Trophoblast cell (in vitro differentiated cells and primary cell): ENCODE measurements around the gene USP11.
"Not testable (repeated sequence)": the region's sequence is repeated elsewhere in the genome, so short reads cannot be mapped to it uniquely, and the experiment has no call there.

Experiments used
- DNase-seq, 2 donors: peaks; one replicate each; pipeline ENCODE4 v3.0.0-alpha.2; 2016
- H2AFZ ChIP-seq: 2 replicates; pipeline ENCODE4 v1.6.1; 2013; ENCODE audit warnings: low read length, moderate library complexity, mild to moderate bottlenecking; ENCODE audit not compliant: insufficient read depth, poor library complexity
- H2AK5ac ChIP-seq: 2 replicates; pipeline ENCODE4 v1.6.1; 2013; ENCODE audit warnings: mild to moderate bottlenecking, low read length
- H2BK120ac ChIP-seq: 2 replicates; pipeline ENCODE4 v1.6.1; 2013; ENCODE audit warnings: low read length, mild to moderate bottlenecking, moderate library complexity; ENCODE audit not compliant: insufficient read depth, poor library complexity
- H2BK12ac ChIP-seq: 2 replicates; pipeline ENCODE4 v1.6.1; 2013; ENCODE audit warnings: mild to moderate bottlenecking, low read length, moderate library complexity
- H2BK5ac ChIP-seq: 2 replicates; pipeline ENCODE4 v1.6.1; 2013; ENCODE audit warnings: low read length, low read depth, moderate library complexity, mild to moderate bottlenecking; ENCODE audit not compliant: poor library complexity
- H3K14ac ChIP-seq: 2 replicates; pipeline ENCODE4 v1.6.1; 2013; ENCODE audit warnings: mild to moderate bottlenecking, low read length
- H3K18ac ChIP-seq: 2 replicates; pipeline ENCODE4 v1.6.1; 2013; ENCODE audit warnings: mild to moderate bottlenecking, low read length
- H3K23ac ChIP-seq: 2 replicates; pipeline ENCODE4 v1.6.1; 2013; ENCODE audit warnings: low read length
- H3K27ac ChIP-seq: 2 replicates; pipeline ENCODE4 v1.5.1; 2013; ENCODE audit warnings: low read depth, mild to moderate bottlenecking, inconsistent platforms, low read length, moderate library complexity
- H3K27me3 ChIP-seq: 2 replicates; pipeline ENCODE4 v1.6.1; 2013; ENCODE audit warnings: inconsistent platforms, mild to moderate bottlenecking, low read length, moderate library complexity; ENCODE audit not compliant: insufficient read depth
- H3K36me3 ChIP-seq, 2 experiments: 1 replicate in 1 of 2; 2 replicates in 1 of 2; pipeline ENCODE4 v1.6.1; 2013; ENCODE audit warnings: low read length in 2 of 2, mild to moderate bottlenecking in 2 of 2, moderate library complexity in 1 of 2; ENCODE audit not compliant: insufficient read depth in 2 of 2, control insufficient read depth in 1 of 2
- H3K4ac ChIP-seq: 2 replicates; pipeline ENCODE4 v1.6.1; 2013; ENCODE audit warnings: low read depth, mild to moderate bottlenecking, low read length, moderate library complexity
- H3K4me1 ChIP-seq, 2 experiments: 1 replicate in 1 of 2; 2 replicates in 1 of 2; pipeline ENCODE4 v1.6.1; 2013; ENCODE audit warnings: low read length in 2 of 2, mild to moderate bottlenecking in 2 of 2, moderate library complexity in 1 of 2; ENCODE audit not compliant: insufficient read depth in 2 of 2, control insufficient read depth in 1 of 2
- H3K4me2 ChIP-seq: 2 replicates; pipeline ENCODE4 v1.6.1; 2013; ENCODE audit warnings: inconsistent platforms, mild to moderate bottlenecking, low read length, moderate library complexity
- H3K4me3 ChIP-seq: 2 replicates; pipeline ENCODE4 v1.5.1; 2013; ENCODE audit warnings: mild to moderate bottlenecking, low read depth, low read length, inconsistent platforms
- H3K79me1 ChIP-seq: one replicate; pipeline ENCODE4 v1.6.1; 2013; ENCODE audit warnings: low read length
- H3K79me2 ChIP-seq: 2 replicates; pipeline ENCODE4 v1.6.1; 2013; ENCODE audit warnings: low read length, mild to moderate bottlenecking; ENCODE audit not compliant: control insufficient read depth, insufficient read depth, poor library complexity
- H3K9ac ChIP-seq: 2 replicates; pipeline ENCODE4 v1.6.1; 2013; ENCODE audit warnings: mild to moderate bottlenecking, low read length
- H3K9me3 ChIP-seq: 2 replicates; pipeline ENCODE4 v1.6.1; 2013; ENCODE audit warnings: low read depth, mild to moderate bottlenecking, control low read depth, inconsistent platforms, low read length; ENCODE audit not compliant: insufficient read depth
- H4K12ac ChIP-seq: 2 replicates; pipeline ENCODE4 v1.6.1; 2013; ENCODE audit warnings: low read depth, mild to moderate bottlenecking, low read length, moderate library complexity
- H4K8ac ChIP-seq: 2 replicates; pipeline ENCODE4 v1.6.1; 2013; ENCODE audit warnings: low read depth, mild to moderate bottlenecking, low read length, moderate library complexity
- H4K91ac ChIP-seq: one replicate; pipeline ENCODE4 v1.6.1; 2013; ENCODE audit warnings: low read depth, mild to moderate bottlenecking, low read length, moderate library complexity
- WGBS: extraction: QIAGEN DNeasy Blood & Tissue Kit; methylation state at CpG from one replicate; pipeline ENCODE4 v1.1.7; 2013; ENCODE audit warnings: missing lambda C conversion rate; ENCODE audit not compliant: insufficient read length, insufficient coverage; ENCODE audit errors: extremely low coverage; 5-methylcytosine and 5-hydroxymethylcytosine counted together

The USP11 gene

DNA sequence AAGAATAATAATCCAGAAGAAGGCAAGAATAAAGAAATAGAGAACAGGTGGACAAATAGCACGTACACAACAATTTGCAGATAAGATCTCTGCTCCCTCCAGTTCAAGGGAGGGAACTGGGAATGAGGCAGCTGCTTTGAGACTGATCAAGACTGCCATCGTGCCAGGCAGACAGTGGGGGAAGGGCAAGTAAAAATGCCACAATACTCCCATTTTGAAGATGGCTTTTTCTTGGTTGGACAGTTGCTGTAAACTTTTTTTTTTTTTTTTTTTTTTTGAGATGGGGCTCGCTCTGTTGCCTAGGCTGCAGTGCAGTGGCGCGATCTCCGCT lies 17.2 kb downstream of the USP11 start:
- Histone ChIP-seq H2BK120ac (no peak overlapping the region), H3K4me3 (no peak overlapping the region), H3K9me3 (no peaks in the 10 kb centered on the region), H3K27ac (no peak overlapping the region), H3K4me1 (no peaks in the 10 kb centered on the region), H3K36me3 (peaks cover 20 to 23% of the 10 kb centered on the region in 2 experiments), H3K14ac (no peak overlapping the region), H2BK12ac (no peak overlapping the region), H4K12ac (no peak overlapping the region), H3K27me3 (no peaks in the 10 kb centered on the region), H4K91ac (no peak overlapping the region), H3K4ac (no peak overlapping the region), H2AK5ac (no peak overlapping the region), H3K18ac (no peak overlapping the region), H3K23ac (no peak overlapping the region), H4K8ac (no peak overlapping the region), H3K9ac (no peak overlapping the region), H2AFZ (no peak overlapping the region), H2BK5ac (no peak overlapping the region), H3K79me2 (no peaks in the 10 kb centered on the region), H3K79me1 (no peaks in the 10 kb centered on the region), H3K4me2 (no peak overlapping the region)
- WGBS = no CpG with 5 or more reads among the region's 6 CpGs
- peak in 1 of 2 donors; percentile 14 for DNase-seq

GRCh38 chrX:47257620-47258019 lies 24.8 kb downstream of the USP11 start:
- not testable (repeated sequence) for H3K4me1 ChIP-seq, H3K4me3 ChIP-seq, H3K9me3 ChIP-seq, H4K91ac ChIP-seq, H3K36me3 ChIP-seq, H3K18ac ChIP-seq, H3K23ac ChIP-seq, H3K79me1 ChIP-seq, H3K27me3 ChIP-seq, H4K8ac ChIP-seq, H3K27ac ChIP-seq, H2AFZ ChIP-seq, H2BK120ac ChIP-seq, H2BK12ac ChIP-seq, H3K4ac ChIP-seq, H3K14ac ChIP-seq, H2AK5ac ChIP-seq, H3K9ac ChIP-seq, H2BK5ac ChIP-seq, H4K12ac ChIP-seq, H3K79me2 ChIP-seq, DNase-seq, H3K4me2 ChIP-seq
- WGBS = no CpG with 5 or more reads among the region's 12 CpGs

DNA sequence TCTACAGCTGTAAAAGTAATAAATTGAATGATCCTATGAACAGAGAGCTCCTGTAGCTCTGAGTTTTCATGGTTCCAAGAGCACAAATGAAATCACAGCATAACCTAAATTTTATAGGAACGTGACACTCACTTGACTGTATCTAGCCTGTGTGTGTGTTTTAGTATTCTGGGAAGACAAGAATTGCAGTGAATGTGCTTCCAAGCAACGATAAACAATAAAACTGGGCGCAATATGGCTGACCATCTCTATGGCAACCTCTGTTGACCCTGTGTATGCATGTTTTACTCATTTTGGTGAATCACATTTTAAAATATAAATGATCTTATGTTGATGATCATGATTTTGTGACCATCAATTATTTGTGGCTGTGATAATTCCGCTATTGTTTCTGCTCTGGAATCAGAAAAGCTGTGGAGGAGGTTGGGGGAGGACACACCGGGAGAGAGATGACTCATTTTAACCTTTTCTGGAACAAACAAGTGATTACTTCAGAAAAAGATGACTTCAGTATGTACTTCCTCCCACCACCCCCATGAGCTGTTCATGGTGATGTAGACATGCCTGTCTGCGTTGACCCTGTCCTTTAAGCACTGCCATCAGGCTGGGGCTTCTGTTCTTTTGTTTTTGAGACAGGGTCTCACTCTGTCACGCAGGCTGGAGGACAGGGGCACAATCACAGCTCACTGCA lies 31.8 kb downstream of the USP11 start:
- Histone ChIP-seq H3K9ac (no peak overlapping the region), H4K8ac (peak overlapping the region; percentile 38), H2BK5ac (no peak overlapping the region), H3K14ac (peak overlapping the region; percentile 37), H4K91ac (no peak overlapping the region), H3K23ac (no peak overlapping the region), H3K4me3 (no peak overlapping the region), H4K12ac (peak overlapping the region; percentile 18), H2AFZ (no peak overlapping the region), H3K18ac (no peak overlapping the region), H3K79me1 (no peaks in the 10 kb centered on the region), H3K9me3 (no peaks in the 10 kb centered on the region), H3K36me3 (no peaks in the 10 kb centered on the region), H2BK12ac (peak overlapping the region; percentile 14), H2BK120ac (peak overlapping the region; percentile 22), H3K27ac (no peak overlapping the region), H2AK5ac (no peak overlapping the region), H3K27me3 (no peaks in the 10 kb centered on the region), H3K79me2 (no peaks in the 10 kb centered on the region), H3K4me1 (peaks cover 3 to 4% of the 10 kb centered on the region in 2 experiments), H3K4me2 (no peak overlapping the region), H3K4ac (no peak overlapping the region)
- no peak for DNase-seq
- WGBS = no CpG with 5 or more reads among the region's 7 CpGs

DNA sequence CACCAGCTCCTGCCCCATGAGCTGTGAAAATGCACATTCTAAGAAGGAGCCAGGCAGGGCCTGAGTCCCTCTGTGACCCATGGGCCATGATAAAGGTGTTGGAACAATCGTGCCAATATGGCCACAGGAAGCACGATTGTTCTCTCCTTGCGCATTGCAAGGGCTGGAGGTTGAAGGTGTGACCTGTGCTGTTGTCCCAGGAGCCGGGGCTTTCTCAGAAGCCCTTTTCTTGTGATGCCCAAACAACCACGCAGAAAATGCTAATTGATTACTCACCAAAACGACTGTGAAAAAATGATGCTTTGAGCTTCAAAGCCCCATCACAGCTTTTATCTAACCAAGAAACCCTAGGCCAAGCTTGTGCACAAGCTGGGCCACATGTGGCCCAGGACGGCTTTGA lies 33.8 kb downstream of the USP11 start:
- H3K79me1 ChIP-seq = no peaks in the 10 kb centered on the region
- no peak overlapping the region for H2BK5ac ChIP-seq
- no peak overlapping the region for H2BK12ac ChIP-seq
- no peak overlapping the region for H2BK120ac ChIP-seq
- no peak overlapping the region for H3K4me2 ChIP-seq
- H4K12ac ChIP-seq = no peak overlapping the region
- no peak overlapping the region for H3K4me3 ChIP-seq
- H3K18ac ChIP-seq = no peak overlapping the region
- H3K27me3 ChIP-seq = no peaks in the 10 kb centered on the region
- no peak overlapping the region for H4K8ac ChIP-seq
- H3K4me1 ChIP-seq = peaks cover 3 to 4% of the 10 kb centered on the region in 2 experiments
- no peak overlapping the region for H3K9ac ChIP-seq
- H2AFZ ChIP-seq = no peak overlapping the region
- H3K14ac ChIP-seq = no peak overlapping the region
- no peaks in the 10 kb centered on the region for H3K9me3 ChIP-seq
- H2AK5ac ChIP-seq = no peak overlapping the region
- no peak overlapping the region for H3K23ac ChIP-seq
- H3K36me3 ChIP-seq = no peaks in the 10 kb centered on the region
- no peak overlapping the region for H4K91ac ChIP-seq
- H3K4ac ChIP-seq = no peak overlapping the region
- H3K79me2 ChIP-seq = no peaks in the 10 kb centered on the region
- no CpG with 5 or more reads among the region's 7 CpGs for WGBS
- H3K27ac ChIP-seq = no peak overlapping the region
- DNase-seq = no peak
